Measurements from ENCODE around the gene ZER1.

GRCh38 chr9:128762671-128763449, 8.9 kb downstream of the ZER1 start:
- no peak for TF ChIP-seq POLR2A (IDR thresholded peaks at IDR 0.05; ENCODE audit: low read length)
- TF ChIP-seq GATA1 (IDR thresholded peaks at IDR 0.05; ENCODE audit: low read depth, low read length): no peak
